GM23248 (cell line): Measurements from ENCODE around the gene TAF4.

Source experiments
- EZH2 ChIP-seq: fragments of 200-600 bp; sonication (generic); IDR thresholded peaks from 2 replicates; pipeline ENCODE4 v1.6.1; 2018; ENCODE audit warnings: antibody characterized with exemption, mild to moderate bottlenecking; ENCODE audit not compliant: insufficient read depth, poor library complexity, severe bottlenecking
- EZH2phosphoT487 ChIP-seq: fragments of 200-600 bp; sonication (generic); IDR thresholded peaks from 2 replicates; pipeline ENCODE4 v1.6.1; 2018; ENCODE audit warnings: antibody characterized with exemption, moderate library complexity, mild to moderate bottlenecking, low read depth; ENCODE audit not compliant: insufficient read depth

- TF ChIP-seq EZH2: no peak
- TF ChIP-seq EZH2phosphoT487: no peak
Observed at GRCh38 chr20:62042025-62042820, 23.5 kb downstream of the TAF4 start.
